Measurements from ENCODE around the gene ATRNL1. TPM values are rescaled to one million over a fixed set of nuclear protein-coding genes. Genes with fewer than 3 reads are reported as not detected.

ATRNL1 gene
- total and polyA plus RNA-seq, 10 donors = 0.29 to 6.3 (median 2.2) TPM

- no peak for DNase-seq
- TF ChIP-seq POLR2AphosphoS5 (IDR thresholded peaks at IDR 0.05) (no peak), CTCF (IDR thresholded peaks at IDR 0.05 in 8 of 11, conservative IDR thresholded peaks at IDR 0.05 in 3 of 11) (no peak), POLR2A (IDR thresholded peaks at IDR 0.05) (no peak)
- intact Hi-C loops (cut with DNase I; ENCODE audit: low total_unique reads) = no loop called here
- no peak overlapping the region for H3K4me3 ChIP-seq
- no peak overlapping the region for H3K27ac ChIP-seq
- peaks cover 0 to 11% (median 1%) of the 10 kb centered on the region in 8 donors for H3K9me3 ChIP-seq
- no peaks in the 10 kb centered on the region for H3K36me3 ChIP-seq
- H3K27me3 ChIP-seq (replicated peaks in 1 of 7) = no peaks in the 10 kb centered on the region
- H3K4me1 ChIP-seq = no peaks in the 10 kb centered on the region
Measured at GRCh38 chr10:115539142-115539762, 446.1 kb downstream of the ATRNL1 start.

- no peak for DNase-seq
- no peaks in the 10 kb centered on the region for H3K27me3 ChIP-seq (replicated peaks in 1 of 7)
- TF ChIP-seq CTCF (IDR thresholded peaks at IDR 0.05 in 8 of 11, conservative IDR thresholded peaks at IDR 0.05 in 3 of 11) (no peak), POLR2AphosphoS5 (IDR thresholded peaks at IDR 0.05) (no peak), POLR2A (IDR thresholded peaks at IDR 0.05) (no peak)
- WGBS, 5 donors = 48 to 54% (median 51%) methylated on average over 3 of the region's 3 CpGs
- no peak overlapping the region for H3K27ac ChIP-seq
- peaks cover 0 to 4% (median 0%) of the 10 kb centered on the region in 8 donors for H3K9me3 ChIP-seq
- intact Hi-C loops (cut with DNase I; ENCODE audit: low total_unique reads) = no loop called here
- no peaks in the 10 kb centered on the region for H3K36me3 ChIP-seq
- H3K4me1 ChIP-seq = no peaks in the 10 kb centered on the region
- H3K4me3 ChIP-seq = no peak overlapping the region
Measured at GRCh38 chr10:115555887-115556402, 462.8 kb downstream of the ATRNL1 start.

GRCh38 chr10:115558252-115558651 is 465.1 kb downstream of the ATRNL1 start:
- no peak overlapping the region for H3K4me3 ChIP-seq
- H3K27me3 ChIP-seq (replicated peaks in 1 of 7) = no peaks in the 10 kb centered on the region
- peaks cover 0 to 4% (median 0%) of the 10 kb centered on the region in 8 donors for H3K9me3 ChIP-seq
- TF ChIP-seq CTCF (IDR thresholded peaks at IDR 0.05 in 8 of 11, conservative IDR thresholded peaks at IDR 0.05 in 3 of 11) (no peak), POLR2AphosphoS5 (IDR thresholded peaks at IDR 0.05) (no peak), POLR2A (IDR thresholded peaks at IDR 0.05) (no peak)
- no peak for DNase-seq
- intact Hi-C loops (cut with DNase I; ENCODE audit: low total_unique reads) = no loop called here
- H3K4me1 ChIP-seq = no peaks in the 10 kb centered on the region
- H3K36me3 ChIP-seq = no peaks in the 10 kb centered on the region
- H3K27ac ChIP-seq = no peak overlapping the region
- 40 to 59% (median 53%) methylated on average over 3 of the region's 3 CpGs for WGBS, 5 donors

- DNase-seq = no peak
- Histone ChIP-seq H3K36me3 (no peaks in the 10 kb centered on the region), H3K9me3 (no peaks in the 10 kb centered on the region), H3K27me3 (replicated peaks in 1 of 7) (no peaks in the 10 kb centered on the region), H3K27ac (no peak overlapping the region), H3K4me1 (no peaks in the 10 kb centered on the region), H3K4me3 (no peak overlapping the region)
- intact Hi-C loops (cut with DNase I; ENCODE audit: low total_unique reads) = no loop called here
- no peak for TF ChIP-seq POLR2A (IDR thresholded peaks at IDR 0.05)
- no peak for TF ChIP-seq POLR2AphosphoS5 (IDR thresholded peaks at IDR 0.05)
- TF ChIP-seq CTCF (IDR thresholded peaks at IDR 0.05 in 8 of 11, conservative IDR thresholded peaks at IDR 0.05 in 3 of 11) = no peak
- WGBS, 5 donors = 58 to 75% (median 68%) methylated on average over 2 of the region's 2 CpGs
Measured at GRCh38 chr10:115566867-115567266, 473.7 kb downstream of the ATRNL1 start.
